OCI-LY7 (cell line): Measurements from ENCODE around the gene CHN1. TPM values are rescaled to one million over a fixed set of nuclear protein-coding genes. Genes with fewer than 3 reads are reported as not detected.

Experiments used
- BruUV-seq: library from RNA; stranded (reverse); fragments of 400-500 nt; replicated peaks from 2 replicates; lab custom pipeline; 2021; lab: Mats Ljungman, UMichigan
- CTCF ChIA-PET: fragments of 300-600 bp; sonication (Branson Sonifier 250); formaldehyde crosslinking; loops from one replicate; lab custom pipeline; 2022; ENCODE audit warnings: antibody characterized with exemption; ENCODE audit not compliant: unreplicated experiment; lab: Charles Lee
- POLR2A ChIA-PET: fragments of 300-600 bp; sonication (Branson Sonifier 250); formaldehyde crosslinking; loops from one replicate; lab custom pipeline; 2022; ENCODE audit warnings: antibody characterized with exemption; lab: Charles Lee
- DNase-seq: peaks from one replicate; pipeline ENCODE4 v3.0.0-alpha.2; 2015; ENCODE audit warnings: low spot score
- H2AFZ ChIP-seq: fragments of 200-600 bp; sonication (generic), shearing (Covaris generic); 2 replicates; pipeline ENCODE4 v1.6.1; 2014; ENCODE audit warnings: mild to moderate bottlenecking, antibody characterized with exemption, low read length, moderate library complexity
- H3K27ac ChIP-seq: fragments of 200-600 bp; sonication (generic); 2 replicates; pipeline ENCODE4 v1.5.1; 2014; ENCODE audit warnings: mixed run types, low read depth, mild to moderate bottlenecking, moderate library complexity, low read length, inconsistent platforms; ENCODE audit not compliant: poor library complexity, severe bottlenecking
- H3K36me3 ChIP-seq: fragments of 200-600 bp; sonication (generic); 2 replicates; pipeline ENCODE4 v1.6.1; 2014; ENCODE audit warnings: mild to moderate bottlenecking, antibody characterized with exemption, low read length, moderate library complexity, mixed read lengths; ENCODE audit not compliant: insufficient read depth
- H3K4me1 ChIP-seq: fragments of 200-600 bp; sonication (generic); 2 replicates; pipeline ENCODE4 v1.5.1; 2014; ENCODE audit warnings: mild to moderate bottlenecking, low read length; ENCODE audit not compliant: insufficient read depth, poor library complexity, severe bottlenecking
- H3K4me2 ChIP-seq: fragments of 200-600 bp; sonication (generic); 2 replicates; pipeline ENCODE4 v1.6.1; 2014; ENCODE audit warnings: mild to moderate bottlenecking, low read length
- H3K4me3 ChIP-seq: fragments of 200-600 bp; sonication (generic); 2 replicates; pipeline ENCODE4 v1.5.1; 2014; ENCODE audit warnings: mild to moderate bottlenecking, low read depth, low read length; ENCODE audit not compliant: poor library complexity, severe bottlenecking
- H3K79me2 ChIP-seq: fragments of 200-600 bp; sonication (generic); 2 replicates; pipeline ENCODE4 v1.6.1; 2016; ENCODE audit warnings: low read depth, mild to moderate bottlenecking, low read length, moderate library complexity, mixed read lengths; ENCODE audit not compliant: insufficient read depth
- H3K9me2 ChIP-seq: fragments of 200-600 bp; sonication (generic); 2 replicates; pipeline ENCODE4 v1.6.1; 2016; ENCODE audit warnings: mild to moderate bottlenecking, low read length, mixed read lengths; ENCODE audit not compliant: insufficient read depth
- H3K9me3 ChIP-seq: fragments of 200-600 bp; sonication (generic); 2 replicates; pipeline ENCODE4 v1.6.1; 2014; ENCODE audit warnings: mild to moderate bottlenecking, mixed run types, low read length, mixed read lengths
- H4K20me1 ChIP-seq: fragments of 200-600 bp; sonication (generic); 2 replicates; pipeline ENCODE4 v1.6.1; 2014; ENCODE audit warnings: mild to moderate bottlenecking, antibody characterized with exemption, low read length, moderate library complexity, mixed read lengths; ENCODE audit not compliant: insufficient read depth
- CTCF ChIP-seq: fragments of 200-600 bp; sonication (generic); conservative IDR thresholded peaks from 2 replicates; pipeline ENCODE4 v1.5.1; 2014; ENCODE audit warnings: mild to moderate bottlenecking, antibody characterized with exemption, low read length, moderate library complexity, mixed read lengths
- EZH2phosphoT487 ChIP-seq: fragments of 200-600 bp; sonication (generic); IDR thresholded peaks from 2 replicates; pipeline ENCODE4 v1.6.1; 2018; ENCODE audit warnings: low read depth, borderline replicate concordance, mild to moderate bottlenecking, mixed run types, antibody characterized with exemption, low read length, moderate library complexity, mixed read lengths
- intact Hi-C: fragments of 100-400 bp; cut with micrococcal nuclease; formaldehyde crosslinking; loops from one replicate; pipeline ENCODE4 v1.10.0; 2022; ENCODE audit not compliant: unreplicated experiment
- small RNA-seq: library from RNA; depleted of rRNA; stranded (forward); fragments of <200 nt; gene quantifications from one replicate; pipeline ENCODE3, GENCODE V24; 2014
- total RNA-seq, 2 experiments: library from RNA; depleted of rRNA in 1 of 2; stranded (reverse); fragments of >200 nt in 1 of 2; shearing (Covaris generic) in 1 of 2; gene quantifications; 2 replicates each; pipeline ENCODE4 v1.2.3, GENCODE V29; 2014 to 2022

CHN1 gene
- total RNA-seq, 2 experiments from 2014 or later = 0.44 TPM; not detected in 1

DNA sequence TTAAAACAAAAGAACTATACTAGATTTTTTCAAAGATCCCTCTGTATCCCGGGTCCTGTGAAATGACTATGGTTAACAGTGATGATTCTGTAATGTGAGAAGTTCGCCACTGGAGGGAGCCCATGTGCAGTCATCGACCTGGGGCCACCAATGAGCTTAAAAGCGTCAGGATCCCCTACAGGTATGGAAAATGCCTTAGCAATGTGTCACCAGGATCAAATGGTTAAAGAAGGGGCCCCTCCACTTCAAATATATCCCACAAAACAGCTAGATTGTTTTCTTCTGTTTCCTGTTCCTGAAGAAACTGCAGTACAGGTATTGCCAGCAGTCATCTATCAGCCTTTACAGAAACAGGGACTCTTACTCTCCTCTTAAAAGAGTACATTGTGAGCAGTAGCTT is 256.2 kb downstream of the CHN1 start:
- no peaks in the 10 kb centered on the region for H3K9me3 ChIP-seq
- H3K4me2 ChIP-seq = no peak overlapping the region
- H3K79me2 ChIP-seq = no peaks in the 10 kb centered on the region
- no peak overlapping the region for H3K27ac ChIP-seq
- H4K20me1 ChIP-seq = no peaks in the 10 kb centered on the region
- ChIA-PET CTCF (interaction anchor here (1.3 kb wide), 1 partner anchor 22 kb away, joined by 3 read pairs; no protein-coding TSS in a partner anchor), POLR2A (interaction anchor here (1.4 kb wide), 1 partner anchor 25 kb away, joined by 3 read pairs; no protein-coding TSS in a partner anchor)
- H3K4me3 ChIP-seq = no peak overlapping the region
- H3K9me2 ChIP-seq = no peaks in the 10 kb centered on the region
- TF ChIP-seq CTCF = peak; percentile 92
- no peak for TF ChIP-seq EZH2phosphoT487
- no peak overlapping the region for H2AFZ ChIP-seq
- no peaks in the 10 kb centered on the region for H3K36me3 ChIP-seq
- DNase-seq = peak; percentile 64
- H3K4me1 ChIP-seq = peaks cover 8% of the 10 kb centered on the region
- no TSS peak for BruUV-seq
- intact Hi-C loops = loop anchor here (10.0 kb wide), 2 partner anchors 236 to 536 kb away; no protein-coding TSS in a partner anchor

Small RNA genes lying within 50 kb of the gene (small RNA-seq; reads per million reads assigned to genes)
- gene RNU6-1290P (not detected), gene RNU6-763P (not detected)

Other genes starting within 250 kb of the CHN1 start
- not detected in 2 replicates for gene CHRNA1, start 240.9 kb downstream of the CHN1 start, total RNA-seq (2014; rRNA removed; shearing (Covaris generic))
- gene CHRNA1, start 240.9 kb downstream of the CHN1 start, total RNA-seq (2022) = not detected in 2 replicates
- gene ATF2, start 162.8 kb upstream of the CHN1 start, total RNA-seq (2014; rRNA removed; shearing (Covaris generic)) = 22.3 and 22.7 TPM in 2 replicates
- gene ATF2, start 162.8 kb upstream of the CHN1 start, total RNA-seq (2022) = 40.8 and 43.3 TPM in 2 replicates
- gene ATP5MC3, start 176.3 kb upstream of the CHN1 start, total RNA-seq (2014; rRNA removed; shearing (Covaris generic)) = 149 and 161 TPM in 2 replicates
- gene ATP5MC3, start 176.3 kb upstream of the CHN1 start, total RNA-seq (2022) = 300 and 371 TPM in 2 replicates